MCF 10A (cell line): Measurements from ENCODE around the gene BEND3. TPM values are rescaled to one million over a fixed set of nuclear protein-coding genes. Genes with fewer than 3 reads are reported as not detected.

Experiments
- BruUV-seq: library from RNA; stranded (reverse); fragments of 400-500 nt; replicated peaks from 2 replicates; lab custom pipeline; 2021; lab: Mats Ljungman, UMichigan
- CTCF ChIA-PET: fragments of 300-600 bp; sonication (Branson Sonifier 250); formaldehyde crosslinking; extraction: SDS; loops from one replicate; lab custom pipeline; 2021; ENCODE audit warnings: antibody characterized with exemption, inconsistent platforms; lab: Yijun Ruan, JAX
- POLR2A ChIA-PET: fragments of 300-600, 350-650 bp; sonication (Branson Sonifier 250); formaldehyde crosslinking; extraction: SDS; loops from one replicate; lab custom pipeline; 2020; ENCODE audit warnings: antibody characterized with exemption, inconsistent platforms; lab: Yijun Ruan, JAX
- DNase-seq: peaks from one replicate; pipeline ENCODE4 v3.0.0-alpha.2; 2018; ENCODE audit not compliant: unreplicated experiment
- H3K27ac Mint-ChIP-seq: one replicate; pipeline ENCODE4 v1.8.0; 2022; ENCODE audit warnings: mild to moderate bottlenecking, low read depth, mixed read lengths; ENCODE audit not compliant: unreplicated experiment
- H3K27me3 Mint-ChIP-seq: one replicate; pipeline ENCODE4 v1.8.0; 2022; ENCODE audit warnings: mixed read lengths; ENCODE audit not compliant: insufficient read depth, unreplicated experiment
- H3K36me3 Mint-ChIP-seq: one replicate; pipeline ENCODE4 v1.8.0; 2022; ENCODE audit warnings: mild to moderate bottlenecking, moderate library complexity, mixed read lengths; ENCODE audit not compliant: insufficient read depth, unreplicated experiment
- H3K4me1 Mint-ChIP-seq: one replicate; pipeline ENCODE4 v1.8.0; 2022; ENCODE audit warnings: mixed read lengths; ENCODE audit not compliant: insufficient read depth, unreplicated experiment
- H3K4me3 Mint-ChIP-seq: one replicate; pipeline ENCODE4 v1.8.0; 2022; ENCODE audit warnings: mild to moderate bottlenecking, moderate library complexity, mixed read lengths; ENCODE audit not compliant: unreplicated experiment
- H3K9me3 Mint-ChIP-seq: one replicate; pipeline ENCODE4 v1.8.0; 2022; ENCODE audit warnings: mixed read lengths; ENCODE audit not compliant: unreplicated experiment
- intact Hi-C: fragments of 100-400 bp; cut with micrococcal nuclease; formaldehyde crosslinking; loops from 2 replicates; pipeline ENCODE4 v1.14.1; 2022
- total RNA-seq: library from RNA; stranded (reverse); gene quantifications from 2 replicates; pipeline ENCODE4 v1.2.3, GENCODE V29; 2022
- TF ChIP-seq, protein P1 (sequence below): fragments of 200-600 bp; IDR thresholded peaks from one replicate; pipeline ENCODE4 v1.8.0; 2022; ENCODE audit warnings: antibody characterized with exemption, mild to moderate bottlenecking; ENCODE audit not compliant: unreplicated experiment

The BEND3 gene
- total RNA-seq, 1 experiment from 2014 or later, result 3.1 TPM

DNA sequence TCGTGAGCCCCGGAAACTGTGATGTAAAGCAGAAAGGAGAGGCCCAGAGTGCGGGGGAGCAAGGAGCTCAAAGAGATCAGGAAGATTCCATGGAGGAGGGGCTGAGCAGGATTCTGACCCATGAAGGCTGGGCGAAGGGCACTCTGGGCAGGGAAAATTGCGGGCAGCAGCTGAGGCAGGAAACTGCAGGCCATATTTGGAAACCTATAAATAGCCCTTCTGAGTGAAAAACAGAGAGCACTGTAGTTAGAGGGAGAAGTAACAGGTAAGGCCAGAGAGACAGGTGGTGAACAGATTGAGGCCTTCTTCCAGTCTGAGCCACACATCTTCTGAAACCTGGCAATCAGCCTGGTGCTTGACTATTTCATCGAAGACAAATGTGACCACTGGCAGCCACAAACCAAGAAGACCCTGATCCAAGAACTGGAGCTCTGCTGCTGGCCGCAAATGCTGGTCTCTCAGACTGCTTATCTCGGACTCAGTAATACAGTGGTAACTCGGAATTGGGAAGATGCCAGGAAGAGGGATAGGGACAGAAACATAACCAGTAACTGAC lies 14.1 kb upstream of the BEND3 start:
- H3K27ac Mint-ChIP-seq, result no peak overlapping the region
- no peak for DNase-seq
- H3K4me3 Mint-ChIP-seq, result no peak overlapping the region
- TF ChIP-seq, protein P1, sequence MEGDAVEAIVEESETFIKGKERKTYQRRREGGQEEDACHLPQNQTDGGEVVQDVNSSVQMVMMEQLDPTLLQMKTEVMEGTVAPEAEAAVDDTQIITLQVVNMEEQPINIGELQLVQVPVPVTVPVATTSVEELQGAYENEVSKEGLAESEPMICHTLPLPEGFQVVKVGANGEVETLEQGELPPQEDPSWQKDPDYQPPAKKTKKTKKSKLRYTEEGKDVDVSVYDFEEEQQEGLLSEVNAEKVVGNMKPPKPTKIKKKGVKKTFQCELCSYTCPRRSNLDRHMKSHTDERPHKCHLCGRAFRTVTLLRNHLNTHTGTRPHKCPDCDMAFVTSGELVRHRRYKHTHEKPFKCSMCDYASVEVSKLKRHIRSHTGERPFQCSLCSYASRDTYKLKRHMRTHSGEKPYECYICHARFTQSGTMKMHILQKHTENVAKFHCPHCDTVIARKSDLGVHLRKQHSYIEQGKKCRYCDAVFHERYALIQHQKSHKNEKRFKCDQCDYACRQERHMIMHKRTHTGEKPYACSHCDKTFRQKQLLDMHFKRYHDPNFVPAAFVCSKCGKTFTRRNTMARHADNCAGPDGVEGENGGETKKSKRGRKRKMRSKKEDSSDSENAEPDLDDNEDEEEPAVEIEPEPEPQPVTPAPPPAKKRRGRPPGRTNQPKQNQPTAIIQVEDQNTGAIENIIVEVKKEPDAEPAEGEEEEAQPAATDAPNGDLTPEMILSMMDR, result no peak
- ChIA-PET POLR2A (interaction anchor here (0.7 kb wide), 1 partner anchor 550 kb away, joined by 4 read pairs; no protein-coding TSS in a partner anchor), CTCF (interaction anchor here (0.6 to 0.7 kb wide), 2 partner anchors 70 to 598 kb away, joined by 3 read pairs; no protein-coding TSS in a partner anchor)
- no peaks in the 10 kb centered on the region for H3K9me3 Mint-ChIP-seq
- no TSS peak for BruUV-seq
- intact Hi-C loops, result no loop called here
- H3K36me3 Mint-ChIP-seq, result no peaks in the 10 kb centered on the region
- no peaks in the 10 kb centered on the region for H3K4me1 Mint-ChIP-seq
- H3K27me3 Mint-ChIP-seq, result no peaks in the 10 kb centered on the region

DNA sequence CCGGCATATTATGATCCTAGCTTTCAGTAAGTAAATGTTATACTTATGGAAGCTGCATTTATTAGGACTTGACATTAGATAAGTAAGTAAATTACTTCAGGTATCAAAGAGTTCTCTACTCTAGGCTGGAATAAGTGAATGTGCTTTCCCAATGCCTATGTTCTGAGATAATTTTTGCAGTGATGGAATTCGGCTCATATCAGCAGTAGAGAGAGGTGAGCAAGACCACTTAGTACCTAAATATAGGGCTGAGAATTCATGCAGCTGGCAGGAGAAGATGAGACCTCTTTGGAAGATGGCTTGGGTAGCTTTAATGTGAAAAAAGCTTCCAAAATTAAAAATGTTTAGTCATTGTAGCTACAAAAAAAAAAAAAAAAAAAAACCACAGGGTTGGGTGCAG lies 13.3 kb upstream of the BEND3 start:
- ChIA-PET CTCF (interaction anchor here (0.7 kb wide), 1 partner anchor 599 kb away, joined by 3 read pairs; no protein-coding TSS in a partner anchor), POLR2A (no interaction called here)
- Mint-ChIP-seq H3K27ac (no peak overlapping the region), H3K4me3 (no peak overlapping the region), H3K36me3 (no peaks in the 10 kb centered on the region), H3K27me3 (no peaks in the 10 kb centered on the region), H3K9me3 (no peaks in the 10 kb centered on the region), H3K4me1 (no peaks in the 10 kb centered on the region)
- no peak for DNase-seq
- TF ChIP-seq, protein P1, result no peak
- intact Hi-C loops, result no loop called here
- BruUV-seq, result no TSS peak

DNA sequence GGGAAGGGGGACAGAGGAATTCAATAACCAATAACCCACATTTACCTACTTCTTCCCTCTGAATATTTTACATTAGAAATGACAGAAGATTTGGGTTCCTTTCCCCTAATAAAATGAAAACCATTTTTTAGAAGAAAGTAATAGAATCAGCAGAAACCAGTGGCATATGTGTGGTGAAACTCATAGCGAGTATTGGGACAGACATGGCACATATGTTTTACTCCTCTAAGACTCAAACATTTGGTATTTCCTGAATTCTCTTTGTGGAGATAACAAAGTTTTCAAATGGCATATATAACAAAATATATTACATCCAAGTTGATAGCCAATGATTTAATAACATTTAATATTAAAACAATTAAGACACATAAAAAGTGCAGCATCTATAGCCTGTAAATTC lies 12.9 kb upstream of the BEND3 start:
- no peaks in the 10 kb centered on the region for H3K27me3 Mint-ChIP-seq
- intact Hi-C loops, result no loop called here
- no TSS peak for BruUV-seq
- no peaks in the 10 kb centered on the region for H3K9me3 Mint-ChIP-seq
- DNase-seq, result peak; percentile 5
- CTCF ChIA-PET, result no interaction called here
- no peak overlapping the region for H3K27ac Mint-ChIP-seq
- TF ChIP-seq, protein P1, result no peak
- H3K4me3 Mint-ChIP-seq, result no peak overlapping the region
- no peaks in the 10 kb centered on the region for H3K36me3 Mint-ChIP-seq
- POLR2A ChIA-PET, result no interaction called here
- no peaks in the 10 kb centered on the region for H3K4me1 Mint-ChIP-seq

DNA sequence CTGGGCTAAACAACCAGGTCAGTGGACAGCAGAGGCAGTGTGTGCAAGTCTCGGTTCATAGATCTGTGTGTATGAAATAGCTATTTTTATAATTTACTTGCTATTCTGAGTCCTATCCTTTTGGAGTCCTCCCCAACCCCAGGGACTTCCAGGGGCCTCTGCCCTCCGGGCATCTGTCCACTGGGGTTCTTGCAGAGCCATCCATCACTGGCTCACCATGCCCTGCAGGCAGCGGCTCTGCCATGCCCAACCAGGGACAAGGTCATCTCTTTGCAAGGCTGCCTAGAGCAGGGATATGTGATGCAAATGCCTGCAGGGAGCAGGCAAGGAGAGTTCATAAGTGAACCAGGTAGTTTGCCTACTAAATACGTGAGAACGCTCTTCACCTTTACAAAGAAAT lies 10.5 kb upstream of the BEND3 start:
- no TSS peak for BruUV-seq
- no peak overlapping the region for H3K27ac Mint-ChIP-seq
- no peak for DNase-seq
- ChIA-PET POLR2A (interaction anchor here (0.9 kb wide), 1 partner anchor 10 kb away, joined by 3 read pairs; the partner anchor contains the start of gene BEND3), CTCF (interaction anchor here (0.6 to 1.5 kb wide), 6 partner anchors 8 to 398 kb away, joined by 3 to 5 read pairs (median 4); no protein-coding TSS in a partner anchor)
- H3K4me1 Mint-ChIP-seq, result no peaks in the 10 kb centered on the region
- no peaks in the 10 kb centered on the region for H3K9me3 Mint-ChIP-seq
- no peaks in the 10 kb centered on the region for H3K36me3 Mint-ChIP-seq
- no peak overlapping the region for H3K4me3 Mint-ChIP-seq
- H3K27me3 Mint-ChIP-seq, result no peaks in the 10 kb centered on the region
- TF ChIP-seq, protein P1, result no peak
- intact Hi-C loops, result no loop called here
